ENCODE measurements around the gene CACNA2D1.
A peak's percentile ranks its signal among the peaks of the same experiment; 100 is the strongest.

The CACNA2D1 gene

GRCh38 chr7:82173400-82174021, 270.1 kb downstream of the CACNA2D1 start:
- TF ChIP-seq CTCF (IDR thresholded peaks at IDR 0.05) = no peak

GRCh38 chr7:82172881-82173280, 270.7 kb downstream of the CACNA2D1 start:
- no peak for TF ChIP-seq CTCF (IDR thresholded peaks at IDR 0.05)

- TF ChIP-seq CTCF (IDR thresholded peaks at IDR 0.05) = peak; percentile 48
Measured at GRCh38 chr7:82172017-82172416, 271.6 kb downstream of the CACNA2D1 start.

- no peak for TF ChIP-seq CTCF (IDR thresholded peaks at IDR 0.05)
Measured at GRCh38 chr7:82167558-82168314, 275.8 kb downstream of the CACNA2D1 start.

- no peak for TF ChIP-seq CTCF (IDR thresholded peaks at IDR 0.05)
Measured at GRCh38 chr7:82166260-82167015, 277.1 kb downstream of the CACNA2D1 start.

- TF ChIP-seq CTCF (IDR thresholded peaks at IDR 0.05) = peak; percentile 46
Measured at GRCh38 chr7:82164813-82165212, 278.8 kb downstream of the CACNA2D1 start.

GRCh38 chr7:82164410-82164809, 279.2 kb downstream of the CACNA2D1 start:
- TF ChIP-seq CTCF (IDR thresholded peaks at IDR 0.05) = no peak

Data from LNCAP (cell line).